T-helper 17 cell (primary cell): ENCODE data around the gene MTERF4. TPM values are rescaled to one million over a fixed set of nuclear protein-coding genes. Genes with fewer than 3 reads are reported as not detected.
A peak's percentile ranks its signal among the peaks of the same experiment; 100 is the strongest.

Experiments
- ATAC-seq: fragments of 150-1000 bp; cut with Tn5 transposase; 2 replicates; pipeline ENCODE4 v1.10.0; 2021; ENCODE audit warnings: mild to moderate bottlenecking, moderate library complexity
- DNase-seq, 3 donors: peaks; one replicate each; pipeline versions ENCODE4 v3.0.0 to v3.0.0-alpha.2; 2020 to 2021
- H3K9me3 ChIP-seq: one replicate; pipeline ENCODE4 v1.7.0; 2013; ENCODE audit warnings: low read length, mild to moderate bottlenecking; ENCODE audit not compliant: control insufficient read depth, poor library complexity, severe bottlenecking
- H3K27ac Mint-ChIP-seq: one replicate; pipeline ENCODE4 v1.8.0; 2022; ENCODE audit warnings: mild to moderate bottlenecking, moderate library complexity, mixed read lengths
- H3K27me3 Mint-ChIP-seq: one replicate; pipeline ENCODE4 v1.8.0; 2022; ENCODE audit warnings: mixed read lengths
- H3K36me3 Mint-ChIP-seq: one replicate; pipeline ENCODE4 v1.8.0; 2022; ENCODE audit warnings: low read depth, mixed read lengths
- H3K4me1 Mint-ChIP-seq: one replicate; pipeline ENCODE4 v1.8.0; 2022; ENCODE audit warnings: mild to moderate bottlenecking, mixed read lengths
- H3K4me3 Mint-ChIP-seq: one replicate; pipeline ENCODE4 v1.8.0; 2022; ENCODE audit warnings: mild to moderate bottlenecking, moderate library complexity, mixed read lengths
- total RNA-seq, 4 donors: library from RNA in 2 of 4; stranded (reverse) in 2 of 4; gene quantifications; one replicate each; pipeline ENCODE4 v1.2.3 and lab custom pipeline; 2022 to 2026

Gene MTERF4
- total RNA-seq, 2 donors from 2014 or later = 66.7 to 82.9 TPM

DNA sequence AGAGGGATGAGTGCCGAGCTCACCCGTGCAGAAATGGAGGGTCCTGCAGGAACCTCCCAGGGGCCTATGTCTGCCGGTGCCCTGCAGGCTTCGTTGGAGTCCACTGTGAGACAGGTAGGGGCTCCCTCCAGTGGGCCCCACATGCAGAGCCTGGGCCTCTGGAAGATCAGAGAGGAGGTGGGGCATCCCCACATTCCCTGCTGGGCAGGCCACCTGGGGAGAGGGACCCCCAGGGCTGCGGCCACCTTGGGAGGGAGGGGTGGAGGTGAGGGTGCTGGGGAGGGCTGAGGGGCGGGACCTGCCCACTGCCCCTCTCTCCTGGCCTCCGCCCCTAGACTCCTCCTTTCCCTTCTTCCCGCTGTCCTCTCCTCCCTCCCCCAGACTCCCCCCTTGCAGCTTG, 38.5 kb downstream of the MTERF4 start:
- ATAC-seq = peak; percentile 24
- Mint-ChIP-seq H3K36me3 (no peaks in the 10 kb centered on the region), H3K4me3 (peak overlapping the region; percentile 72), H3K27ac (no peak overlapping the region), H3K4me1 (peaks cover 8% of the 10 kb centered on the region), H3K27me3 (no peaks in the 10 kb centered on the region)
- H3K9me3 ChIP-seq = no peaks in the 10 kb centered on the region
- no peak for DNase-seq

DNA sequence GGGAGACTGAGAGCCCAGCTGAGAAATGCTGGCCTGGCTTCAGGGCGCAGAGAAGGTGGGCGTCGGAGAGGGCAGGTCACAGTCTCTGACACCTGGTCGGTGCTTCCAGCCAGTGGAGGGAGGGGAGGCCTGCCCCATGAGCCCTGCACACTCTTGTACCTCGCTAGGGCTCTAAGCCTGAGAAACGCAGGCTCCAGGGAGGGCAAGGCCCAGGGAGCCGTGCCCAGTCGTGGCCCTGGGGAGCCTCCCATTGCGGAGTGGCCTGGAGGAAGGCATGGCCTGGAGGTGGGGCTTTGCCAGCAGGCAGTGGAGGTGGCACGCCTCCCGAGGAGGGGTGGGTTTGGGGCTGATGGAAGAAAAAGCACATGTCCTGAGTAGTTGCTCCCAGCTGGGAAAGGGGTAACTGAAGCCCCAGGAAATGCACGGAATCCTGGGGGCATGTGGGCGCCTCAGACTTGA, 39.0 kb downstream of the MTERF4 start:
- no peak overlapping the region for H3K4me3 Mint-ChIP-seq
- H3K27ac Mint-ChIP-seq = no peak overlapping the region
- no peaks in the 10 kb centered on the region for H3K27me3 Mint-ChIP-seq
- H3K36me3 Mint-ChIP-seq = no peaks in the 10 kb centered on the region
- no peak for ATAC-seq
- H3K9me3 ChIP-seq = no peaks in the 10 kb centered on the region
- no peak for DNase-seq
- H3K4me1 Mint-ChIP-seq = peaks cover 8% of the 10 kb centered on the region

DNA sequence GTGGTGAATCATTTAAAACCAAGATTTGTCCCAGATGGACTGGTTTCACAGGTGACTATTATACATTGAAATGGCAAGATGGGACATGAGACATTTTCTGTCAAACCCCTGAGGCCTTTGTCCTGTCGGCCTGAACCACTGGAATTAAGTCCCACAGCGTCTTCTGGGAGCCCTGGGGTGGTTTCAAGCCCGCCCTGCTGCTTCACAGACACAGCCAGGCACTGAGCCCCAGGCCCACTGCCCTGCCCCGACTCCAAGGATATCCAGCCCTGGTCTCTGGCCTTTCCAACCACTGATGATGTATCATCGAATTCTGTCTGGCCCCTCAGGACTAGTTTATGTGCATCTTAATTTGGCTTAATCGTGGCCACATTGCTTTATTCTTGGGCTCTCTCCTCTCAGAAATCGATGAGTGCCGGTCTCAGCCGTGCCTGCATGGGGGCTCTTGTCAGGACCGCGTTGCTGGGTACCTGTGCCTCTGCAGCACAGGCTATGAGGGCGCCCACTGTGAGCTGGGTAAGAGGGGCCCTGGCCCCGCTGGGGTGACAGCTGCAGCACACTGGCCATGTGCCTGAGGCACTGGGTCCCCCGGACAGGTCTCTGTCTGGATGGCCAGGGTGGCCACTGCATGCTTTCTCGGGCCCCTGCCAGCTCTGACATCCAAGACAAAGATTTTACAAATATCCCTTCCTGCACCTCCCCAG, 39.5 kb downstream of the MTERF4 start:
- no peaks in the 10 kb centered on the region for H3K27me3 Mint-ChIP-seq
- H3K4me1 Mint-ChIP-seq = peaks cover 11% of the 10 kb centered on the region
- no peaks in the 10 kb centered on the region for H3K36me3 Mint-ChIP-seq
- no peak overlapping the region for H3K27ac Mint-ChIP-seq
- no peaks in the 10 kb centered on the region for H3K9me3 ChIP-seq
- no peak overlapping the region for H3K4me3 Mint-ChIP-seq
- DNase-seq = no peak
- no peak for ATAC-seq

GRCh38 chr2:241061275-241061674, 40.8 kb downstream of the MTERF4 start:
- Mint-ChIP-seq H3K27ac (no peak overlapping the region), H3K36me3 (no peaks in the 10 kb centered on the region), H3K4me3 (no peak overlapping the region), H3K4me1 (peaks cover 12% of the 10 kb centered on the region), H3K27me3 (no peaks in the 10 kb centered on the region)
- H3K9me3 ChIP-seq = no peaks in the 10 kb centered on the region
- DNase-seq (no peak), ATAC-seq (no peak)

DNA sequence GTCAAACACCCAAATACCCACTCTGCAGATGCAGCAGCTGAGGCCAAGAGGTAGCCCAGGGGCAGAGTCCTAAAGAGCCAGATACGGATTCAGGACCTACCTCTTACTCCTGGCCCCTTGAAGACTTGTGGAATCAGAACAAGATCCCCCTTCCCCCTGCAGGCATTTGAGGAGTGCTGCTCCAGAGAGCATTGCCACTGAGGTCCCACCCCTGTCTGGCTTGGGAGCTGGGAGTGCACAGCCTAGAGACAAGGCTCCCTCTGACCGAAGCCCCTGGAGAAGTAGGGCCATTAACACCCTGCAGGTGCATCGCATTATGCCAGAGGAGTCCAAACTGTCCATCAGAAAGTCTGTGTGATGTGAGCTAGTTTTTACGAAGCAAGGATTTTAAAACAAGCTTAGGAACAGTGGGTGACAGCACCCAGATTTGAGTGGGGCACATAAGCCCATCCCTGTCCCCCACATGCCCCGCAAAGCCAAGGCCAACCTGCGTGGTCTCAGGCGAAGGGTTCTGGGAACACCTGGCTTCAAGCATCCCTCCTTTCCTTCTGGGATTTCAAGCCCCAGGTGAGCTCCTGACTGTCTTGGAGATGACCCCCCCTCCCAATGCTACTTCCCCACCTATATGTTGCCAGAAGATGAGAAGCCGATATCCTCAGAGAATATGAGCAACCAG, 48.4 kb downstream of the MTERF4 start:
- H3K27ac Mint-ChIP-seq = no peak overlapping the region
- DNase-seq (no peak), ATAC-seq (no peak)
- peaks cover 9% of the 10 kb centered on the region for H3K4me1 Mint-ChIP-seq
- H3K9me3 ChIP-seq = no peaks in the 10 kb centered on the region
- H3K4me3 Mint-ChIP-seq = no peak overlapping the region
- no peaks in the 10 kb centered on the region for H3K36me3 Mint-ChIP-seq
- H3K27me3 Mint-ChIP-seq = no peaks in the 10 kb centered on the region

DNA sequence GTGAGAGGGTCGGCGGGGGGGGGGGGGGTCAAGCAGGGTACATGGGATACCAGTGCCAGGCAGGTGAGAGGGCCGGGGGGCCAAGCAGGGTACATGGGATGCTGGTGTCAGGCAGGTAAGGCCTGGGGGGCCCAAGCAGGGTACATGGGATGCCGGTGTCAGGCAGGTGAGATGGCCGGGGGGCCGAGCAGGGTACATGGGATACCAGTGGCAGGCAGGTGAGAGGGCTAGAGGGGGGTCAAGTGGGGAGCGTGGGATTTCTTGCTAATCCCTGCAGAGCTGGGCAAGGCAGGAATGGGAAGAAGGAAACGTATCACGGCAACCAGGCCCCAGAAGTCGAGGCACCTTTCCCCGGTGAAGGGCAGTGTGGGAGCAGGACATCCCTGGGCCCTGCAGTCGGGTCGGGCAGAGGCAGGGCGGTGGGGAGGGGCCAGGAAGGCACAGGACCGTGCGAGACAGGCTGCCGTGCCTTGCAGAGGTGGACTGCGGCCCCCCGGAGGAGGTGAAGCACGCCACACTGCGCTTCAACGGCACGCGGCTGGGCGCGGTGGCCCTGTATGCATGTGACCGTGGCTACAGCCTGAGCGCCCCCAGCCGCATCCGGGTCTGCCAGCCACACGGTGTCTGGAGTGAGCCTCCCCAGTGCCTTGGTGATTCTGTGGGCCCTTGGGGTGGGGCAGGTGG, 49.3 kb downstream of the MTERF4 start:
- no peaks in the 10 kb centered on the region for H3K9me3 ChIP-seq
- peak in 1 of 3 donors; percentile 6 for DNase-seq
- Mint-ChIP-seq H3K36me3 (no peaks in the 10 kb centered on the region), H3K4me1 (peaks cover 7% of the 10 kb centered on the region), H3K27ac (no peak overlapping the region), H3K4me3 (peak overlapping the region; percentile 12), H3K27me3 (no peaks in the 10 kb centered on the region)
- ATAC-seq = no peak

DNA sequence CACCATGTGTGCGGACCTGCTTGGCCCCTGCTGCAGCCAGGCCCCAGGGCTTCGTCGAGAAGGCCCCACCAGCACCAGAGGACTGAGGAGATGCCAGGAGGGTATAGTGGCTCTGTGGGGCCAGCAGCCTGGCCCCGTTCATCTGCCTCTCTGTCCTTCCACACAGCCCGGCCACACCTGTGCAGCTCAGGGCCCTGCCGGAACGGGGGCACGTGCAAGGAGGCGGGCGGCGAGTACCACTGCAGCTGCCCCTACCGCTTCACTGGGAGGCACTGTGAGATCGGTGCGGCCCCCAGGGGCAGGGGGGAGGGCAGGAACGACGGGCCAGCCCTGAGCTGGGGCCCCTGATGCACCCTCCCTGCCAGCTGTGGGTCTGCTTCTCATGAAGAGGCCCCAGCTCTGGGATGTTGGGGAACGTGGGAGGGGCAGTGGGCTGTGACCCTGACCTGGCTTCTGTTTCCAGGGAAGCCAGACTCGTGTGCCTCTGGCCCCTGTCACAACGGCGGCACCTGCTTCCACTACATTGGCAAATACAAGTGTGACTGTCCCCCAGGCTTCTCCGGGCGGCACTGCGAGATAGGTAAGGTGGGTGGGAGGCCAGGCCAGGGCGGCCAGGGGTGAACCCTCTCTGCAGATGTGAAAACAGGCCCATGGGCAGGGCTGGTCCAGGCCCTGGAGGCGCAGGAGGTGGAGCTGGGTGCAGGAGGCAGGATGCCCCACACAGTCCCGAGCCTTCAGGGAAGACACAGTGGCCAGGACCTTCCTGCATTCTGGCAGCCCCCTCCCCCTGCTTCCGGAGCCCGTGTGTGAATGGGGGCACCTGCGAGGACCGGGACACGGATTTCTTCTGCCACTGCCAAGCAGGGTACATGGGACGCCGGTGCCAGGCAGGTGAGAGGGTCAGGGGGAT, 50.3 kb downstream of the MTERF4 start:
- Mint-ChIP-seq H3K27me3 (no peaks in the 10 kb centered on the region), H3K36me3 (no peaks in the 10 kb centered on the region), H3K4me3 (no peak overlapping the region), H3K27ac (no peak overlapping the region), H3K4me1 (peaks cover 5% of the 10 kb centered on the region)
- DNase-seq (no peak), ATAC-seq (no peak)
- no peaks in the 10 kb centered on the region for H3K9me3 ChIP-seq

- Mint-ChIP-seq H3K27ac (no peak overlapping the region), H3K36me3 (no peaks in the 10 kb centered on the region), H3K4me1 (peaks cover 3% of the 10 kb centered on the region), H3K4me3 (no peak overlapping the region), H3K27me3 (no peaks in the 10 kb centered on the region)
- ATAC-seq (peak; percentile 47), DNase-seq (peak in 1 of 3 donors; percentile 8)
- no peaks in the 10 kb centered on the region for H3K9me3 ChIP-seq
Observed at GRCh38 chr2:241050624-241051577, 51.2 kb downstream of the MTERF4 start.

GRCh38 chr2:241049739-241050623, 52.1 kb downstream of the MTERF4 start:
- H3K4me1 Mint-ChIP-seq = peaks cover under 1% of the 10 kb centered on the region
- ATAC-seq (no peak), DNase-seq (peak in 1 of 3 donors; percentile 9)
- peaks cover 2% of the 10 kb centered on the region for H3K36me3 Mint-ChIP-seq
- H3K27ac Mint-ChIP-seq = no peak overlapping the region
- no peaks in the 10 kb centered on the region for H3K9me3 ChIP-seq
- H3K4me3 Mint-ChIP-seq = peak overlapping the region; percentile 33
- H3K27me3 Mint-ChIP-seq = no peaks in the 10 kb centered on the region

DNA sequence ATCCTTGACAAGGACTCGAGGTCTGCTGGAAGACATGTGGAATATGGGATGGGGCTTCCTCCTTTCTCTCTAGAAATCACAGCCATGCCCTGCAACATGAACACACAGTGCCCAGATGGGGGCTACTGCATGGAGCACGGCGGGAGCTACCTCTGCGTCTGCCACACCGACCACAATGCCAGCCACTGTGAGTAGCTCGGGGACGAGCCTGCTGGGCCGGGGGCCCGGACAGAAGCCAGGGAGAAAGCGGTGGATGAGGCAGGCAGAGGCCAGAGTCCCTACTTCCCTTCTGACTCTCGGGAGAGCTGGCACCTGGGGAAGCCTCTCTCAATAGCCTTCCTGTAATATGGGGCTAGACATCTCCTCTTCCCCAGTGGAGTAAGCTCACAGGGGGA, 53.1 kb downstream of the MTERF4 start:
- H3K27ac Mint-ChIP-seq = no peak overlapping the region
- no peak for ATAC-seq
- H3K36me3 Mint-ChIP-seq = peaks cover 2% of the 10 kb centered on the region
- no peak overlapping the region for H3K4me3 Mint-ChIP-seq
- no peaks in the 10 kb centered on the region for H3K27me3 Mint-ChIP-seq
- no peaks in the 10 kb centered on the region for H3K4me1 Mint-ChIP-seq
- no peak for DNase-seq
- no peaks in the 10 kb centered on the region for H3K9me3 ChIP-seq

DNA sequence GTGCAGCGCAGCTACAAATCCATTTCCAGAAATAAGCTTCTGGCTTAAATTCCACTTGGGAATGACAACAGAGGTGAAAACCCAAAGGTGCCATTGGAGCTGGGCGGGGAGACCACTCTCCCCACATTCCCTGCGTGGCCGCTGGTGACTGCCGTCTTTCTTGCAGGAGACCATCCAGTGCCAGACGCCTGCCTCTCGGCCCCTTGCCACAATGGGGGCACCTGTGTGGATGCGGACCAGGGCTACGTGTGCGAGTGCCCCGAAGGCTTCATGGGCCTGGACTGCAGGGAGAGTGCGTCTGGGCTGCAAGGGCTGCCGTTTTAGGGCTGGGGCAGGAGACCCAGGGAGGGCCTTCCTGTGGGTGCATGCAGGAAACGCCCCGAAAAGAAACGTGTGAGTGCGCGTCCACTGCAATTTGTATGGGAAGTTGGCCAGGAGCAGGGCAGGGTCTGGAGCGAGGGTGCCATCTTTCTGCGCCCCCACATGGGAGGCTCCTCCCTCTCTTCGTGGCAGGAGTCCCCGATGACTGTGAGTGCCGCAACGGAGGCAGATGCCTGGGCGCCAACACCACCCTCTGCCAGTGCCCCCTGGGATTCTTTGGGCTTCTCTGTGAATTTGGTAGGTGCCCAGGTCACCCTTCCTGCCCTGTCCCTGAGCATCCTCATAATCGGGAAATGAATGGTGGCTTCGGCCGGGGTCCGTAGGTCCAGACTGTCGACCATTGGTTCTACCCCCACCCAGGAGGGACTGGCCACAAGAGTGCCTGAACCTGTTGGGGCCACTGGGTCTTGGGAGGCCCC, 53.7 kb downstream of the MTERF4 start:
- Mint-ChIP-seq H3K36me3 (peaks cover 2% of the 10 kb centered on the region), H3K4me3 (no peak overlapping the region), H3K4me1 (no peaks in the 10 kb centered on the region), H3K27me3 (no peaks in the 10 kb centered on the region), H3K27ac (no peak overlapping the region)
- no peaks in the 10 kb centered on the region for H3K9me3 ChIP-seq
- DNase-seq (no peak), ATAC-seq (no peak)
